Renal cortical epithelial cell (primary cell): Measurements from ENCODE around the gene TTC28. TPM values are rescaled to one million over a fixed set of nuclear protein-coding genes. Genes with fewer than 3 reads are reported as not detected.
"Not testable (repeated sequence)": the region's sequence is repeated elsewhere in the genome, so short reads cannot be mapped to it uniquely, and the experiment has no call there.

ENCODE experiments used
- DNase-seq: peaks from one replicate; pipeline ENCODE4 v3.0.0-alpha.2; 2011; ENCODE audit warnings: low read depth
- total RNA-seq: library from RNA; depleted of rRNA; stranded (reverse); fragments of >200 nt; gene quantifications from 2 replicates; pipeline ENCODE4 v1.2.3, GENCODE V29; 2014

TTC28 gene
- total RNA-seq, 1 donor from 2014 or later, result 28.3 TPM

GRCh38 chr22:28678170-28678569 lies 1.5 kb downstream of the TTC28 start:
- DNase-seq, result not testable (repeated sequence)

GRCh38 chr22:28674121-28674563 lies 5.5 kb downstream of the TTC28 start:
- DNase-seq, result peak; percentile 61

- DNase-seq, result no peak
These were observed 8.9 kb downstream of the TTC28 start for GRCh38 chr22:28670756-28671155.

GRCh38 chr22:28670161-28670560 lies 9.5 kb downstream of the TTC28 start:
- DNase-seq, result no peak

GRCh38 chr22:28669387-28669786 lies 10.3 kb downstream of the TTC28 start:
- DNase-seq, result no peak

- DNase-seq, result not testable (repeated sequence)
These were observed 16.1 kb downstream of the TTC28 start for GRCh38 chr22:28663569-28663942.

GRCh38 chr22:28658448-28658847 lies 21.2 kb downstream of the TTC28 start:
- DNase-seq, result no peak

GRCh38 chr22:28656181-28656580 lies 23.5 kb downstream of the TTC28 start:
- DNase-seq, result no peak

- no peak for DNase-seq
These were observed 29.2 kb downstream of the TTC28 start for GRCh38 chr22:28650463-28650862.

GRCh38 chr22:28648792-28649191 lies 30.8 kb downstream of the TTC28 start:
- DNase-seq, result no peak

- DNase-seq, result no peak
These were observed 32.4 kb downstream of the TTC28 start for GRCh38 chr22:28647216-28647615.

GRCh38 chr22:28639321-28639720 lies 40.3 kb downstream of the TTC28 start:
- no peak for DNase-seq

- DNase-seq, result no peak
These were observed 42.4 kb downstream of the TTC28 start for GRCh38 chr22:28637225-28637624.

- no peak for DNase-seq
These were observed 49.5 kb downstream of the TTC28 start for GRCh38 chr22:28630177-28630574.

GRCh38 chr22:28629420-28630176 lies 50.0 kb downstream of the TTC28 start:
- DNase-seq, result peak; percentile 13

GRCh38 chr22:28628766-28629165 lies 50.9 kb downstream of the TTC28 start:
- DNase-seq, result no peak

GRCh38 chr22:28627791-28628190 lies 51.8 kb downstream of the TTC28 start:
- no peak for DNase-seq

GRCh38 chr22:28620244-28620922 lies 59.3 kb downstream of the TTC28 start:
- no peak for DNase-seq

GRCh38 chr22:28619236-28619635 lies 60.4 kb downstream of the TTC28 start:
- no peak for DNase-seq

- not testable (repeated sequence) for DNase-seq
These were observed 64.2 kb downstream of the TTC28 start for GRCh38 chr22:28615423-28615822.

- no peak for DNase-seq
These were observed 69.7 kb downstream of the TTC28 start for GRCh38 chr22:28609921-28610320.

- DNase-seq, result no peak
These were observed 71.1 kb downstream of the TTC28 start for GRCh38 chr22:28608546-28608945.

- no peak for DNase-seq
These were observed 71.8 kb downstream of the TTC28 start for GRCh38 chr22:28607795-28608194.
